HK-2 (cell line): ENCODE data around the gene MICU2.
"Not testable (repeated sequence)": the region's sequence is repeated elsewhere in the genome, so short reads cannot be mapped to it uniquely, and the experiment has no call there.

Source experiments
- DNase-seq: peaks from one replicate; pipeline ENCODE4 v3.0.0-alpha.2; 2018; ENCODE audit not compliant: unreplicated experiment

The MICU2 gene

GRCh38 chr13:21594715-21595545, 9.0 kb downstream of the MICU2 start:
- DNase-seq: no peak

GRCh38 chr13:21590665-21591456, 13.1 kb downstream of the MICU2 start:
- not testable (repeated sequence) for DNase-seq

- no peak for DNase-seq
Measured at GRCh38 chr13:21590231-21590630, 13.7 kb downstream of the MICU2 start.

- not testable (repeated sequence) for DNase-seq
Measured at GRCh38 chr13:21589510-21589909, 14.5 kb downstream of the MICU2 start.

- DNase-seq: not testable (repeated sequence)
Measured at GRCh38 chr13:21588411-21588810, 15.6 kb downstream of the MICU2 start.

GRCh38 chr13:21584973-21585592, 18.9 kb downstream of the MICU2 start:
- no peak for DNase-seq

GRCh38 chr13:21583478-21583877, 20.5 kb downstream of the MICU2 start:
- DNase-seq: no peak

DNA sequence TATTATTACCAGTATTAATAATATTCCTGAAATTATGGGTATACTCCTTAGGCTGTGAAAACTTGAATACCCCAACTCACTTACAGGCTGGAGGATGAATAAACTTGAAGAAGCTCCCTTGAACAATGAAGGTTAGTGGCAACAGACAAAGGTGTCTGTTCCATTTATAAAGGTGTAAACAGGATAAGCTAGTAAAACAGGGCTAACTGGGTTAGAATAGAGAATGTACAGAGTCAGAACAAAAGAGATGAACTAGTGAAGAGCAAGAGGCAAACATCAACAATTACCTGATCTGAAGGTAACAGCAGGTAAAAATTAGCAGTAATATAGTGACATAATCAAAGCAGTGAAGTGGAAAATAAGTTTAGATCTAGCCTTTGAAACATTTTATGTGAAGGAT, 23.2 kb downstream of the MICU2 start:
- no peak for DNase-seq

- no peak for DNase-seq
Measured at GRCh38 chr13:21579754-21580316, 24.1 kb downstream of the MICU2 start.

GRCh38 chr13:21578748-21579147, 25.2 kb downstream of the MICU2 start:
- DNase-seq: no peak

DNA sequence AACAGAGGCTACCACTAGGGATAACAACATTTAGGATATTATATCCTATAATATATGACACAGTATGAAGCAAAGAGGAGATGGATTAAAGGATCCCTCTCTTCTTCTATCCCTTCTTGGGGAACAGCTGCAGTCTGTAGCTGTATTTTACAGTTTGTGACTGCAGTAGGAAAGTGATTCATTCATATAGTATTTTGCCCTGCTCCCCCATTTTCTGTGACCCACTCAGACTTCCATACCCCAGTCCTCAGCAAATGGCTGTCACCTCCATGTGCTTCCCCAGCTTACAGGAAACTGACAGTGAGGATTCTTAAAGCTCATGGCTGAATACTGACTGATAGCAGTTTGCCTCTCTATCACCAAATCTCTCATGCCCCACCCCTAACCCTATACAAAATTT, 27.5 kb downstream of the MICU2 start:
- DNase-seq: no peak

DNA sequence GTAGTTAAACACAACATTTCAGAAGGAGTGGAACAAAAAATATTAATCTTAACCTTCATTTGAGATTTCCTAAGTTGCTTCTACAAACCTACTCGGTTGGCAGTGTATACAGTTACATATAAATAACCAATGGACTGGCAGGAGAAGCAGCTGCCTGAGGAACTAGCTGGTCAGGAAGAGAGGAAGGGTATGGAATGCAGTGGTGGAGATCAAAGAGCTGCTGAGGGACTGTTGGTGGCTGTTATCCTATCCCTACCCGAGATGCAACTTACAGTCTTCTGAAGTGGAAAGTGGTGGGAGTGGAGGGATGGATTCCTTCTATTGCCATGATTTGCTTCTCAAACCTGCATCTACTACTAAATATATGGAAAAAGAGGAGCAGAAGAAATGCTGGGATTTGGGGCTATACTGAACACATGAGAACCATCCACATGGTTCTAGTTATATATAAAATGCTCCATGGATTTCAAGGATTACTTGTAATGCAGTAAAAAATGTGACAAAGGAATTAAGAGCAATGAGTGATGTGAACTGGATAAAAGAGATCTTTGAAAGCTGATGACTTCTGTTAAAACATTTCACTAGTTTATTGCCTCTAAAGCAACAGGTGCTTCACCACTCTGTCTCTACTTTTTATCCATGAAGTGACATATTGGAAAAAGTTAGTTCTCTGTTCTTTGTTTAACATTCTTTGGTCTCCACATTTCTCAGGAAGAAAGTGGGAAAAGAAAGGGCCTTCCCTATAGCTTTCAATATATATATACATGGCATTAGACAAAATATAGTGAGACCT, 29.9 kb downstream of the MICU2 start:
- no peak for DNase-seq

DNA sequence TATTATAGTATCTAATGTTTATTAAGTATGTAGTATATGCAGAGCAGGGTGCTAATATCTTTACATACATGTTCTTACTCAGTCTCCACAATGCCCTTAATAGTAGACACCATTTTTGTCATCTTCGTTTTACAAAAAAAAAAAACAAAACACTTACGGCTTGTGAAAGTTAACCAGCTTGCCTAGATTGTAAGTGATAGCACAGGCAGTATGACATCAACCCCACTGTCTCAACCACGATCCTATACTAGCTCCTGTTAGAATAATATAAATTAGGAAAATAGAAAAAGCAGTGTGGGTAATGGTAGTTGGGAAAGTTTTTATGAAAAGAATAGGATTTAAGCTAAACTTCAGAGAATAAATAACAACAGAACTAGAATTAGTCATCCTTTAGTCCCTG, 34.3 kb downstream of the MICU2 start:
- DNase-seq: no peak

- DNase-seq: no peak
Measured at GRCh38 chr13:21568854-21569253, 35.1 kb downstream of the MICU2 start.

DNA sequence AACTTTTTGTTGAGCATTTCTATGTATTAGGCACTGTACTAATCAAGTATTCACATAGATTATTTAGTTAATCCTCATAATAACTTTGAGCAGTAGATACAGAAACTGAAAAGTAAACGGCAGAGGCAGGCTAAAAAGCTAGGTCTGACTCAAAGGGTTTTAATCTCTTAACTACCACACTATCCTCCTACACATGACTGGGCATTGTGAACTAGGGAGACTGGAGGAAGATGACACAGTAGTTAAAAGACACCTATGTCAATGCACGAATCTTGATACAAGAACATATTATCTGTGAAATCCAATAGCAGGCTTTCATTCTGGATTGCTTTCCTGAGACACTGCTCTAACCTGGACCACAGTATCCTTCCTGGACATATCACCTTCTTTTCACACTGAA, 36.3 kb downstream of the MICU2 start:
- no peak for DNase-seq

GRCh38 chr13:21557995-21558394, 46.0 kb downstream of the MICU2 start:
- DNase-seq: no peak

- no peak for DNase-seq
Measured at GRCh38 chr13:21556051-21556450, 47.9 kb downstream of the MICU2 start.

- not testable (repeated sequence) for DNase-seq
Measured at GRCh38 chr13:21553261-21553660, 50.7 kb downstream of the MICU2 start.

GRCh38 chr13:21550918-21551317, 53.1 kb downstream of the MICU2 start:
- no peak for DNase-seq

GRCh38 chr13:21549633-21550032, 54.3 kb downstream of the MICU2 start:
- DNase-seq: no peak

DNA sequence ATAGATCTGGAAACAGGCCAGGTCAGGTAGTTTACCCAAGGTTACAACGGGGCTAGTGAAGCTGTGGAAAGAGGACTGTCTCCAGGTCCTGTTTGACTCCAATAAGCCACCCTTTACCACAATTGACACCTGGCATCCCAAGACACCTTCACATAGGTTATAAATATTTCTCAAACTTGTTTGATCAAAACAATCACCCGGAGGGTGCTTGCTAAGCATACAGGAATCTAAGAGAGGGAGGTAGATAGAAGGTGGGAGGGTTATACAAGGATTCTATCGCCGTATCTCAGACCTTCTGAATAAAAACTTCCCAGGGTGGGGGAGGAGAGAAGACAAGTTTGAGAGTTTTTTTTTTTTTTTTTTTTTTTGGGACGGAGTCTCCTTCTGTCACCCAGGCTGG, 55.4 kb downstream of the MICU2 start:
- DNase-seq: no peak
